ENCODE measurements around the gene COPA. TPM values are rescaled to one million over a fixed set of nuclear protein-coding genes. Genes with fewer than 3 reads are reported as not detected.

The COPA gene
- total RNA-seq, 1 donor from 2014 or later = 178 TPM

- no peak for TF ChIP-seq CTCF (IDR thresholded peaks at IDR 0.05; ENCODE audit: unreplicated experiment)
- H3K9me3 Mint-ChIP-seq (ENCODE audit: unreplicated experiment) = no peaks in the 10 kb centered on the region
- H3K4me3 Mint-ChIP-seq (ENCODE audit: unreplicated experiment) = peak overlapping the region; percentile 23
- H3K27ac Mint-ChIP-seq (ENCODE audit: unreplicated experiment) = no peak overlapping the region
- no peak for DNase-seq (ENCODE audit: low spot score)
- H3K4me1 Mint-ChIP-seq (ENCODE audit: unreplicated experiment) = peaks cover 35% of the 10 kb centered on the region
- H3K36me3 Mint-ChIP-seq (ENCODE audit: low read depth, unreplicated experiment) = peaks cover 36% of the 10 kb centered on the region
- H3K27me3 Mint-ChIP-seq (ENCODE audit: unreplicated experiment) = peaks cover 5% of the 10 kb centered on the region
Observed at GRCh38 chr1:160338580-160338979, 4.5 kb downstream of the COPA start.

GRCh38 chr1:160332516-160332915 lies 10.5 kb downstream of the COPA start:
- H3K9me3 Mint-ChIP-seq (ENCODE audit: unreplicated experiment) = no peaks in the 10 kb centered on the region
- TF ChIP-seq CTCF (IDR thresholded peaks at IDR 0.05; ENCODE audit: unreplicated experiment) = no peak
- no peak for DNase-seq (ENCODE audit: low spot score)
- no peaks in the 10 kb centered on the region for H3K4me1 Mint-ChIP-seq (ENCODE audit: unreplicated experiment)
- no peak overlapping the region for H3K4me3 Mint-ChIP-seq (ENCODE audit: unreplicated experiment)
- peaks cover 29% of the 10 kb centered on the region for H3K36me3 Mint-ChIP-seq (ENCODE audit: low read depth, unreplicated experiment)
- H3K27me3 Mint-ChIP-seq (ENCODE audit: unreplicated experiment) = peaks cover 2% of the 10 kb centered on the region
- H3K27ac Mint-ChIP-seq (ENCODE audit: unreplicated experiment) = no peak overlapping the region

DNA sequence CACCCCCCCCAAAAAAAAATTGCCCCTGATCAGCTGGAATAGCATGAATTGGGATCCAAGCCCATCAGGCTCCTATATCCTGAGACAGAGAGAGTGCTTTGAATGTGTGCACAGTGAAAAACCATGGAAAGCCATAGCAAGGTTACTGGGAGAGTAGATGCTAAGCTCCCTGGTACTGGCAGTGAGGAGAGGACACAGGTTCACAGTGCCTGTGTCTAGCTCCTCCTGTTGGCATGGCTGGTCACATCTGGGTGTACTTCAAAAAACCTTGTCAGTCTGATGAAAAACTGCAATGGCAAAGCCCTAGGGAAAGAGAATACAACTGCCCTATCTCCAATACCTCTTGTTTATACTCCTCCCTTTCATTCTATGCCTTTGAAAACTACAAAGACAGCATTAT lies 12.9 kb downstream of the COPA start:
- no peaks in the 10 kb centered on the region for H3K9me3 Mint-ChIP-seq (ENCODE audit: unreplicated experiment)
- no peak overlapping the region for H3K27ac Mint-ChIP-seq (ENCODE audit: unreplicated experiment)
- peaks cover 2% of the 10 kb centered on the region for H3K27me3 Mint-ChIP-seq (ENCODE audit: unreplicated experiment)
- no peak for TF ChIP-seq CTCF (IDR thresholded peaks at IDR 0.05; ENCODE audit: unreplicated experiment)
- DNase-seq (ENCODE audit: low spot score) = no peak
- H3K36me3 Mint-ChIP-seq (ENCODE audit: low read depth, unreplicated experiment) = peaks cover 35% of the 10 kb centered on the region
- H3K4me1 Mint-ChIP-seq (ENCODE audit: unreplicated experiment) = no peaks in the 10 kb centered on the region
- no peak overlapping the region for H3K4me3 Mint-ChIP-seq (ENCODE audit: unreplicated experiment)

- Mint-ChIP-seq H3K4me1 (ENCODE audit: unreplicated experiment) (no peaks in the 10 kb centered on the region), H3K27me3 (ENCODE audit: unreplicated experiment) (peaks cover 2% of the 10 kb centered on the region), H3K4me3 (ENCODE audit: unreplicated experiment) (no peak overlapping the region), H3K9me3 (ENCODE audit: unreplicated experiment) (no peaks in the 10 kb centered on the region), H3K36me3 (ENCODE audit: low read depth, unreplicated experiment) (peaks cover 33% of the 10 kb centered on the region), H3K27ac (ENCODE audit: unreplicated experiment) (no peak overlapping the region)
- no peak for TF ChIP-seq CTCF (IDR thresholded peaks at IDR 0.05; ENCODE audit: unreplicated experiment)
- DNase-seq (ENCODE audit: low spot score) = no peak
Observed at GRCh38 chr1:160328184-160328583, 14.9 kb downstream of the COPA start.

GRCh38 chr1:160326418-160326817 lies 16.6 kb downstream of the COPA start:
- peaks cover 30% of the 10 kb centered on the region for H3K36me3 Mint-ChIP-seq (ENCODE audit: low read depth, unreplicated experiment)
- no peak for TF ChIP-seq CTCF (IDR thresholded peaks at IDR 0.05; ENCODE audit: unreplicated experiment)
- no peak overlapping the region for H3K27ac Mint-ChIP-seq (ENCODE audit: unreplicated experiment)
- H3K9me3 Mint-ChIP-seq (ENCODE audit: unreplicated experiment) = no peaks in the 10 kb centered on the region
- H3K4me1 Mint-ChIP-seq (ENCODE audit: unreplicated experiment) = no peaks in the 10 kb centered on the region
- no peak overlapping the region for H3K4me3 Mint-ChIP-seq (ENCODE audit: unreplicated experiment)
- no peak for DNase-seq (ENCODE audit: low spot score)
- H3K27me3 Mint-ChIP-seq (ENCODE audit: unreplicated experiment) = peaks cover 2% of the 10 kb centered on the region

Measured in endothelial cell (in vitro differentiated cells).